ENCODE data around the gene TRIM44. TPM values are rescaled to one million over a fixed set of nuclear protein-coding genes. Genes with fewer than 3 reads are reported as not detected.
"Not testable (repeated sequence)": the region's sequence is repeated elsewhere in the genome, so short reads cannot be mapped to it uniquely, and the experiment has no call there.

Gene TRIM44
- total RNA-seq, 1 experiment from 2014 or later, result 38.1 TPM

- in situ Hi-C loops (cut with HindIII; ENCODE audit: low sequenced_read_pairs), result no loop called here
These were observed 77.7 kb downstream of the TRIM44 start for GRCh38 chr11:35740061-35740799.

GRCh38 chr11:35742707-35743454, 80.3 kb downstream of the TRIM44 start:
- in situ Hi-C loops (cut with HindIII; ENCODE audit: low sequenced_read_pairs), result no loop called here
- DNase-seq (ENCODE audit: low spot score), result no peak

More at GRCh38 chr11:35740061-35740799, 77.7 kb downstream of the TRIM44 start:
- DNase-seq (ENCODE audit: low spot score), result peak; percentile 78

GRCh38 chr11:35746356-35747153, 84.0 kb downstream of the TRIM44 start:
- no peak for DNase-seq (ENCODE audit: low spot score)
- in situ Hi-C loops (cut with HindIII; ENCODE audit: low sequenced_read_pairs), result no loop called here

- in situ Hi-C loops (cut with HindIII; ENCODE audit: low sequenced_read_pairs), result no loop called here
- DNase-seq (ENCODE audit: low spot score), result peak; percentile 87
These were observed 85.1 kb downstream of the TRIM44 start for GRCh38 chr11:35747668-35748067.

- in situ Hi-C loops (cut with HindIII; ENCODE audit: low sequenced_read_pairs), result no loop called here
- no peak for DNase-seq (ENCODE audit: low spot score)
These were observed 86.1 kb downstream of the TRIM44 start for GRCh38 chr11:35748644-35749043.

- no peak for DNase-seq (ENCODE audit: low spot score)
- in situ Hi-C loops (cut with HindIII; ENCODE audit: low sequenced_read_pairs), result no loop called here
These were observed 87.7 kb downstream of the TRIM44 start for GRCh38 chr11:35750315-35750714.

GRCh38 chr11:35750981-35751663, 88.5 kb downstream of the TRIM44 start:
- peak; percentile 72 for DNase-seq (ENCODE audit: low spot score)
- in situ Hi-C loops (cut with HindIII; ENCODE audit: low sequenced_read_pairs), result no loop called here

GRCh38 chr11:35751664-35752061, 89.1 kb downstream of the TRIM44 start:
- DNase-seq (ENCODE audit: low spot score), result no peak
- in situ Hi-C loops (cut with HindIII; ENCODE audit: low sequenced_read_pairs), result no loop called here

GRCh38 chr11:35752115-35752514, 89.5 kb downstream of the TRIM44 start:
- in situ Hi-C loops (cut with HindIII; ENCODE audit: low sequenced_read_pairs), result no loop called here

GRCh38 chr11:35753573-35753972, 91.0 kb downstream of the TRIM44 start:
- DNase-seq (ENCODE audit: low spot score); in situ Hi-C loops (cut with HindIII; ENCODE audit: low sequenced_read_pairs): not testable (repeated sequence)

More at GRCh38 chr11:35752115-35752514, 89.5 kb downstream of the TRIM44 start:
- no peak for DNase-seq (ENCODE audit: low spot score)

GRCh38 chr11:35759951-35760350, 97.4 kb downstream of the TRIM44 start:
- DNase-seq (ENCODE audit: low spot score); in situ Hi-C loops (cut with HindIII; ENCODE audit: low sequenced_read_pairs): not testable (repeated sequence)

- DNase-seq (ENCODE audit: low spot score), result no peak
- in situ Hi-C loops (cut with HindIII; ENCODE audit: low sequenced_read_pairs), result no loop called here
These were observed 99.3 kb downstream of the TRIM44 start for GRCh38 chr11:35761899-35762298.

- DNase-seq (ENCODE audit: low spot score), result no peak
- in situ Hi-C loops (cut with HindIII; ENCODE audit: low sequenced_read_pairs), result no loop called here
These were observed 100.7 kb downstream of the TRIM44 start for GRCh38 chr11:35763301-35763700.

- in situ Hi-C loops (cut with HindIII; ENCODE audit: low sequenced_read_pairs), result no loop called here
- no peak for DNase-seq (ENCODE audit: low spot score)
These were observed 101.2 kb downstream of the TRIM44 start for GRCh38 chr11:35763765-35764164.

- no peak for DNase-seq (ENCODE audit: low spot score)
- in situ Hi-C loops (cut with HindIII; ENCODE audit: low sequenced_read_pairs), result no loop called here
These were observed 101.8 kb downstream of the TRIM44 start for GRCh38 chr11:35764417-35764816.

GRCh38 chr11:35765211-35765610, 102.6 kb downstream of the TRIM44 start:
- no peak for DNase-seq (ENCODE audit: low spot score)
- in situ Hi-C loops (cut with HindIII; ENCODE audit: low sequenced_read_pairs), result no loop called here

- in situ Hi-C loops (cut with HindIII; ENCODE audit: low sequenced_read_pairs), result no loop called here
- no peak for DNase-seq (ENCODE audit: low spot score)
These were observed 104.1 kb downstream of the TRIM44 start for GRCh38 chr11:35766651-35767050.

GRCh38 chr11:35770425-35770824, 107.8 kb downstream of the TRIM44 start:
- in situ Hi-C loops (cut with HindIII; ENCODE audit: low sequenced_read_pairs); DNase-seq (ENCODE audit: low spot score): not testable (repeated sequence)

- in situ Hi-C loops (cut with HindIII; ENCODE audit: low sequenced_read_pairs), result no loop called here
- DNase-seq (ENCODE audit: low spot score), result no peak
These were observed 109.1 kb downstream of the TRIM44 start for GRCh38 chr11:35771722-35772121.

Data from G401 (cell line).